Loucy (cell line): ENCODE data around the gene LRP2BP.

Source experiments
- CTCF ChIP-seq: fragments of 200-600 bp; sonication (generic); conservative IDR thresholded peaks from 2 replicates; pipeline ENCODE4 v1.5.1; 2014; ENCODE audit warnings: mild to moderate bottlenecking, antibody characterized with exemption, low read length
- EZH2phosphoT487 ChIP-seq: fragments of 200-600 bp; IDR thresholded peaks from 2 replicates; pipeline ENCODE4 v1.6.1; 2018; ENCODE audit warnings: antibody characterized with exemption, mild to moderate bottlenecking, moderate library complexity, borderline replicate concordance

GRCh38 chr4:185435466-185435865 lies 39.7 kb upstream of the LRP2BP start:
- TF ChIP-seq CTCF (no peak), EZH2phosphoT487 (no peak)
